ENCODE results near the gene SLC19A2. TPM values are rescaled to one million over a fixed set of nuclear protein-coding genes. Genes with fewer than 3 reads are reported as not detected.

The SLC19A2 gene
- total RNA-seq, 1 donor from 2014 or later: 11.2 TPM

GRCh38 chr1:169461390-169462000, 24.2 kb downstream of the SLC19A2 start:
- Mint-ChIP-seq H3K9me3 (peaks cover 10% of the 10 kb centered on the region), H3K4me1 (ENCODE audit: low read depth) (peaks cover 15% of the 10 kb centered on the region), H3K27me3 (ENCODE audit: low read depth) (no peaks in the 10 kb centered on the region), H3K27ac (peak overlapping the region; percentile 1), H3K36me3 (ENCODE audit: low read depth) (peaks cover 27% of the 10 kb centered on the region), H3K4me3 (ENCODE audit: low read depth) (peak overlapping the region; percentile 2)
- DNase-seq (ENCODE audit: low spot score): no peak
- intact Hi-C loops (cut with micrococcal nuclease): no loop called here

- H3K4me1 Mint-ChIP-seq (ENCODE audit: low read depth): peaks cover 17% of the 10 kb centered on the region
- peak; percentile 30 for DNase-seq (ENCODE audit: low spot score)
- peak overlapping the region; percentile 33 for H3K4me3 Mint-ChIP-seq (ENCODE audit: low read depth)
- peaks cover 4% of the 10 kb centered on the region for H3K27me3 Mint-ChIP-seq (ENCODE audit: low read depth)
- peaks cover 17% of the 10 kb centered on the region for H3K9me3 Mint-ChIP-seq
- no peak overlapping the region for H3K27ac Mint-ChIP-seq
- peaks cover 21% of the 10 kb centered on the region for H3K36me3 Mint-ChIP-seq (ENCODE audit: low read depth)
- intact Hi-C loops (cut with micrococcal nuclease): no loop called here
These were observed 25.4 kb downstream of the SLC19A2 start for GRCh38 chr1:169460191-169460833.

- Mint-ChIP-seq H3K4me3 (ENCODE audit: low read depth) (no peak overlapping the region), H3K9me3 (peaks cover 21% of the 10 kb centered on the region), H3K4me1 (ENCODE audit: low read depth) (peaks cover 19% of the 10 kb centered on the region), H3K27ac (no peak overlapping the region), H3K36me3 (ENCODE audit: low read depth) (peaks cover 21% of the 10 kb centered on the region), H3K27me3 (ENCODE audit: low read depth) (peaks cover 14% of the 10 kb centered on the region)
- DNase-seq (ENCODE audit: low spot score): no peak
- intact Hi-C loops (cut with micrococcal nuclease): no loop called here
These were observed 28.3 kb downstream of the SLC19A2 start for GRCh38 chr1:169457443-169457842.

- Mint-ChIP-seq H3K27ac (no peak overlapping the region), H3K27me3 (ENCODE audit: low read depth) (peaks cover 22% of the 10 kb centered on the region), H3K4me3 (ENCODE audit: low read depth) (no peak overlapping the region), H3K9me3 (peaks cover 21% of the 10 kb centered on the region), H3K36me3 (ENCODE audit: low read depth) (peaks cover 17% of the 10 kb centered on the region), H3K4me1 (ENCODE audit: low read depth) (peaks cover 14% of the 10 kb centered on the region)
- intact Hi-C loops (cut with micrococcal nuclease): no loop called here
- DNase-seq (ENCODE audit: low spot score): no peak
These were observed 29.7 kb downstream of the SLC19A2 start for GRCh38 chr1:169456029-169456428.

GRCh38 chr1:169452921-169453320, 32.8 kb downstream of the SLC19A2 start:
- Mint-ChIP-seq H3K9me3 (peaks cover 21% of the 10 kb centered on the region), H3K36me3 (ENCODE audit: low read depth) (peaks cover 9% of the 10 kb centered on the region), H3K4me3 (ENCODE audit: low read depth) (no peak overlapping the region), H3K27me3 (ENCODE audit: low read depth) (peaks cover 36% of the 10 kb centered on the region), H3K27ac (no peak overlapping the region), H3K4me1 (ENCODE audit: low read depth) (peaks cover 4% of the 10 kb centered on the region)
- intact Hi-C loops (cut with micrococcal nuclease): no loop called here
- DNase-seq (ENCODE audit: low spot score): no peak

- DNase-seq (ENCODE audit: low spot score): no peak
- peaks cover 3% of the 10 kb centered on the region for H3K36me3 Mint-ChIP-seq (ENCODE audit: low read depth)
- H3K4me3 Mint-ChIP-seq (ENCODE audit: low read depth): no peak overlapping the region
- intact Hi-C loops (cut with micrococcal nuclease): no loop called here
- H3K9me3 Mint-ChIP-seq: peaks cover 9% of the 10 kb centered on the region
- H3K27ac Mint-ChIP-seq: no peak overlapping the region
- peaks cover 4% of the 10 kb centered on the region for H3K4me1 Mint-ChIP-seq (ENCODE audit: low read depth)
- H3K27me3 Mint-ChIP-seq (ENCODE audit: low read depth): peaks cover 46% of the 10 kb centered on the region
These were observed 34.4 kb downstream of the SLC19A2 start for GRCh38 chr1:169451218-169451824.

- intact Hi-C loops (cut with micrococcal nuclease): no loop called here
- no peak overlapping the region for H3K27ac Mint-ChIP-seq
- no peaks in the 10 kb centered on the region for H3K4me1 Mint-ChIP-seq (ENCODE audit: low read depth)
- peaks cover 63% of the 10 kb centered on the region for H3K27me3 Mint-ChIP-seq (ENCODE audit: low read depth)
- H3K4me3 Mint-ChIP-seq (ENCODE audit: low read depth): no peak overlapping the region
- no peaks in the 10 kb centered on the region for H3K36me3 Mint-ChIP-seq (ENCODE audit: low read depth)
- no peaks in the 10 kb centered on the region for H3K9me3 Mint-ChIP-seq
- DNase-seq (ENCODE audit: low spot score): no peak
These were observed 41.8 kb downstream of the SLC19A2 start for GRCh38 chr1:169443923-169444322.

- peaks cover 7% of the 10 kb centered on the region for H3K4me1 Mint-ChIP-seq (ENCODE audit: low read depth)
- H3K9me3 Mint-ChIP-seq: peaks cover 10% of the 10 kb centered on the region
- peaks cover 71% of the 10 kb centered on the region for H3K27me3 Mint-ChIP-seq (ENCODE audit: low read depth)
- peak within 1 kb of the TSS; percentile 31 for H3K27ac Mint-ChIP-seq
- H3K4me3 Mint-ChIP-seq (ENCODE audit: low read depth): peak within 1 kb of the TSS; percentile 89
- DNase-seq (ENCODE audit: low spot score): peak; percentile 66
- H3K36me3 Mint-ChIP-seq (ENCODE audit: low read depth): no peaks in the 10 kb centered on the region
- intact Hi-C loops (cut with micrococcal nuclease): no loop called here
These were observed 58.6 kb downstream of the SLC19A2 start, which contains the start of gene CCDC181 for GRCh38 chr1:169427081-169427641. TSS of gene CCDC181 (minus strand) at chr1:169427474. CDS start at chr1:169424927, 2,547 bp downstream.

GRCh38 chr1:169426174-169426705, 59.5 kb downstream of the SLC19A2 start:
- no peak for DNase-seq (ENCODE audit: low spot score)
- intact Hi-C loops (cut with micrococcal nuclease): no loop called here
- peaks cover 5% of the 10 kb centered on the region for H3K9me3 Mint-ChIP-seq
- H3K27me3 Mint-ChIP-seq (ENCODE audit: low read depth): peaks cover 73% of the 10 kb centered on the region
- H3K4me1 Mint-ChIP-seq (ENCODE audit: low read depth): peaks cover 7% of the 10 kb centered on the region
- H3K4me3 Mint-ChIP-seq (ENCODE audit: low read depth): no peak overlapping the region
- no peak overlapping the region for H3K27ac Mint-ChIP-seq
- no peaks in the 10 kb centered on the region for H3K36me3 Mint-ChIP-seq (ENCODE audit: low read depth)

GRCh38 chr1:169421309-169421708, 64.4 kb downstream of the SLC19A2 start:
- H3K36me3 Mint-ChIP-seq (ENCODE audit: low read depth): no peaks in the 10 kb centered on the region
- no peaks in the 10 kb centered on the region for H3K4me1 Mint-ChIP-seq (ENCODE audit: low read depth)
- H3K27ac Mint-ChIP-seq: no peak overlapping the region
- H3K4me3 Mint-ChIP-seq (ENCODE audit: low read depth): no peak overlapping the region
- no peak for DNase-seq (ENCODE audit: low spot score)
- no peaks in the 10 kb centered on the region for H3K9me3 Mint-ChIP-seq
- intact Hi-C loops (cut with micrococcal nuclease): no loop called here
- H3K27me3 Mint-ChIP-seq (ENCODE audit: low read depth): peaks cover 52% of the 10 kb centered on the region

- Mint-ChIP-seq H3K4me3 (ENCODE audit: low read depth) (no peak overlapping the region), H3K27ac (no peak overlapping the region), H3K36me3 (ENCODE audit: low read depth) (no peaks in the 10 kb centered on the region), H3K27me3 (ENCODE audit: low read depth) (peaks cover 22% of the 10 kb centered on the region), H3K9me3 (peaks cover 25% of the 10 kb centered on the region), H3K4me1 (ENCODE audit: low read depth) (no peaks in the 10 kb centered on the region)
- no peak for DNase-seq (ENCODE audit: low spot score)
- intact Hi-C loops (cut with micrococcal nuclease): no loop called here
These were observed 70.8 kb downstream of the SLC19A2 start for GRCh38 chr1:169414952-169415351.

Data from activated T-helper 2 cell treated with anti-CD3 and anti-CD28 coated beads, Interferon-gamma antibody, Interleukin-2, Interleukin-4, amounts not matched to agents 10 μg/mL and 5 μg/mL and 100 μg/mL, durations not matched to agents 14 hours and 24 hours and 36 hours (primary cell).